Fibroblast of villous mesenchyme (primary cell): ENCODE measurements around the gene HHATL. TPM values are rescaled to one million over a fixed set of nuclear protein-coding genes. Genes with fewer than 3 reads are reported as not detected.
A peak's percentile ranks its signal among the peaks of the same experiment; 100 is the strongest.

Experiments
- DNase-seq: peaks from one replicate; pipeline ENCODE4 v3.0.0-alpha.2; 2010; ENCODE audit warnings: low read depth
- H3K4me3 ChIP-seq: 2 replicates; pipeline ENCODE4 v1.5.1; 2011; ENCODE audit warnings: low read depth, mild to moderate bottlenecking, low read length
- total RNA-seq: library from RNA; depleted of rRNA; stranded (reverse); fragments of >200 nt; gene quantifications from 2 replicates; pipeline ENCODE4 v1.2.3, GENCODE V29; 2012
- TF ChIP-seq, protein P1 (sequence below): IDR thresholded peaks from 2 replicates; pipeline ENCODE4 v1.5.1; 2012; ENCODE audit warnings: low read depth, mild to moderate bottlenecking, low read length; ENCODE audit not compliant: insufficient read depth

HHATL gene
- total RNA-seq, 1 donor, result not detected

DNA sequence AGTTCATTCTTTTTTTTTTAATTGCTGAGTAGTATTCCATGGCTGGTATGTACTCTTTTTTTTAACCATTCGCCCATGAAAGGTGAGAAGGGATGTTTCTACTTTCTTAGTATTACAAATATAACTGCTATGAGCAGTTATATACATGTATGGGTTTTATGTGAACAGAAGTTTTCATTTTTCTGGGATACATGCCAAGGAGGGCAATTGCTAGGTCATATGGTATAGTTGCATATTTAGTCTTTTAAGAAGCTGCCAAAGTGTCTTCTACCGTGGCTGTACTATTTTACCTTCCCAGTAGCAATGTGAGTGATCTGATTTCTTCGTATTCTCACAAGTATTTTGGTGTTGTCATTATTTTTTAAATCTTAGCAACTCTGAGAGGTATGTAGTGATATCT, 28.5 kb downstream of the HHATL start:
- TF ChIP-seq, protein P1, sequence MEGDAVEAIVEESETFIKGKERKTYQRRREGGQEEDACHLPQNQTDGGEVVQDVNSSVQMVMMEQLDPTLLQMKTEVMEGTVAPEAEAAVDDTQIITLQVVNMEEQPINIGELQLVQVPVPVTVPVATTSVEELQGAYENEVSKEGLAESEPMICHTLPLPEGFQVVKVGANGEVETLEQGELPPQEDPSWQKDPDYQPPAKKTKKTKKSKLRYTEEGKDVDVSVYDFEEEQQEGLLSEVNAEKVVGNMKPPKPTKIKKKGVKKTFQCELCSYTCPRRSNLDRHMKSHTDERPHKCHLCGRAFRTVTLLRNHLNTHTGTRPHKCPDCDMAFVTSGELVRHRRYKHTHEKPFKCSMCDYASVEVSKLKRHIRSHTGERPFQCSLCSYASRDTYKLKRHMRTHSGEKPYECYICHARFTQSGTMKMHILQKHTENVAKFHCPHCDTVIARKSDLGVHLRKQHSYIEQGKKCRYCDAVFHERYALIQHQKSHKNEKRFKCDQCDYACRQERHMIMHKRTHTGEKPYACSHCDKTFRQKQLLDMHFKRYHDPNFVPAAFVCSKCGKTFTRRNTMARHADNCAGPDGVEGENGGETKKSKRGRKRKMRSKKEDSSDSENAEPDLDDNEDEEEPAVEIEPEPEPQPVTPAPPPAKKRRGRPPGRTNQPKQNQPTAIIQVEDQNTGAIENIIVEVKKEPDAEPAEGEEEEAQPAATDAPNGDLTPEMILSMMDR, result no peak
- no peak overlapping the region for H3K4me3 ChIP-seq
- DNase-seq, result peak; percentile 27

- TF ChIP-seq, protein P1, result no peak
These were observed 29.5 kb downstream of the HHATL start for GRCh38 chr3:42673082-42673481.

GRCh38 chr3:42672515-42672914, 30.1 kb downstream of the HHATL start:
- TF ChIP-seq, protein P1, result no peak
- no peak overlapping the region for H3K4me3 ChIP-seq
- DNase-seq, result no peak

More at GRCh38 chr3:42673082-42673481, 29.5 kb downstream of the HHATL start:
- no peak for DNase-seq
- no peak overlapping the region for H3K4me3 ChIP-seq

DNA sequence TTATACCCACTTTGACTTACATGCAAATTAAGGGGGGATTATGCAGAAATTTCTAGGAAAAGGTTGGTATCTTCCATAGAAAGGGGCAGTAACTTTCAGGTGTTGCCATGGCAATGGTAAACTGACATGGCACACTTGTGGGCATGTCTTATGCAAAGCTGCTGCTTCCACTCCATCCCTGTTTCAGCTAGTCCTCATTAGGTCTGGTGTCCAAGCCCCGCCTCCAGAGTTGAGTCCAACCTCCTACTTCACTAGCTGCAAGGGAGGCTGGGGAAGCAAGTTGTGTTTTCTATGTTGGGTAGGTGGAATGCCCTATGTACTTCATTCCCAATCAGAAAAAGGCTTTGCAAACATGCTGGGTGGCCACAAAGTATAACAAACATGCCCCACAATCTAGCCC, 31.9 kb downstream of the HHATL start:
- no peak for DNase-seq
- H3K4me3 ChIP-seq, result no peak overlapping the region
- TF ChIP-seq, protein P1, result no peak

GRCh38 chr3:42670051-42670576, 32.5 kb downstream of the HHATL start:
- H3K4me3 ChIP-seq, result no peak overlapping the region
- TF ChIP-seq, protein P1, result no peak
- no peak for DNase-seq

- DNase-seq, result no peak
- TF ChIP-seq, protein P1, result no peak
- no peak overlapping the region for H3K4me3 ChIP-seq
These were observed 33.8 kb downstream of the HHATL start for GRCh38 chr3:42668793-42669217.

DNA sequence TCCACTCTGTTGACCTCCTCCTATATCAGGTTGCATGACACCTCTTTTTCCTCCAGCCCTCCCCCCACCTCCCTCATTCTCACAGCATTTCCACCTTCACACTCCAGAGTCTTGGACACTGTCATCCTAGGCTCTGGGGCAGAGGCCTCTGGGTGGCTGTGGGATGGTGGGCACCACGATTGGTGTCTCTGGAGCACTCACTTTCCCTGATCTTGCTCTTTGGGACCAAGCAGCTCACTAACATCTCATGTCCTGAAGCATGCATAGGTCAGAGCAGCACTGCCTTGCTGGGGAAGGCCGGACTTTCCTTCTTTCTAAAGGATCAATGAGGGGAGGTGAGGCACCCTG, 34.2 kb downstream of the HHATL start:
- TF ChIP-seq, protein P1, result no peak
- no peak overlapping the region for H3K4me3 ChIP-seq
- no peak for DNase-seq
